Measurements from ENCODE around the gene NKX6-2.

Gene NKX6-2

DNA sequence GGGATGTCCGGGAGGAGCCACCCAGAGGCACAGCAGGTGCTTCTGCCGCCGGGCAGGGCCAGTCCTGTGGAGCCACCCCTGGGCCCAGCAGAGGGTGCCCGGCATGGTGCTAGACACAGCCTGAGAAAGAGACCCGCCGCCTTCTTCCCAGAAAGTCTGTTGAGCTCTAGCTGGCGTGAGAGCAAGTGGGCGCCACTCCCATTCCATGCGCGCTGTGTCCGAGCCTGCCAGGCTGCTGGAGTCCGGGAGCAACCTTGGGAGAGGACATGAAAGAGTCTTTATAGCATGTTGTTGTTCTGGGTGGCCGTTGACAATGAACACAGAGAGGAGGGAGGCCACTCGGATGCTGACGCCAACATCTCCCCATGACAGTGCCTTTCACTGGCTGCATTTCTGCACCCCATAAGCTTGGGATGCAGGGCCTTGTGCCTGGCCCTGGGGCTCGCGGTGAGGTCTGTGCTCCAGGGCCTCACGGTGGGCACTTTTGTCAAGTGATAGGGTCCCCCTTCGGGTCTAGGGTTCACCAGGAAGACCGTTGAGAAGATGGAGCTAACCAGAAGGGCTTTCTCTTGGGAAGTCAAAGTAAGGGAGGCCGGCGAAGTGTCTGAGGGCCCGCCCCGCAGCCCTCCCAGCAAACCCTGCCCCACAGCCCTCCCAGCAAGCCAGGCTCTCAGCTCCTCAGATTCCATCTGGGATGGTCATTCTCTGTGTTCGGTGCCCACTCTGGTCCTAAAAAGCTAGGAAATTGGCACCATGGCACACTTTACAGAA lies 47.3 kb downstream of the NKX6-2 start:
- no peak for DNase-seq (ENCODE audit: low read depth in 3 of 3)

DNA sequence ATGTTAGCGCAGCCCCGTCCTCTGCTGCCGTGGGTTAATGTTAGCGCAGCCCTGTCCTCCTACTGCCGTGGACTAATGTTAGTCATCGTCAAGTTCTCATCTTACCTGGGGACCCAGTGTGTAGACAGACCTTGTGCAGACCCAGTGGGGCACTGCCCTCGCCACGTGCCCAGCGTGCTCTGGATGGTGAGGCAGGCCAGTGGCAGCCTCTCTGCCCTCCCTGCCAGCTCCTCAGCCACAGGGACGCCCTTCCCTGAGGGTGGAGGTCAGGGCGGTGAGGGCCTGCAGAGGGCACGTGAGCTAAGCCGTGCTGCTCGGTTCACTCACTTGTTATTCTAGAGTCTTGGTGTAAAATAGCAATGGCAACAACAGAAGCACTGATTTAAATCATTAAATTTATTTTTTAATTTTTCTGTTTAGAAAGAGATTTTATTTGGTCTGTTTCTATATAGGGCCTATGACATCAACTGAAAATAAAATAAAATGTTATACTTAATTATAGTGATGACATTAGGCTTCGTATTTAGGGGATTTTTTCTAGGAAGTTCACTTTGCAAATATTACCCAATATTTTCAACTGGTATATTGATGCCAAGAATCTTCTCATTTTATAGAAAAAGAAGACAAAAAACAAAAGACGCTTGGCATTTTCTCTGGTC lies 48.4 kb downstream of the NKX6-2 start:
- no peak for DNase-seq (ENCODE audit: low read depth in 3 of 3)

DNA sequence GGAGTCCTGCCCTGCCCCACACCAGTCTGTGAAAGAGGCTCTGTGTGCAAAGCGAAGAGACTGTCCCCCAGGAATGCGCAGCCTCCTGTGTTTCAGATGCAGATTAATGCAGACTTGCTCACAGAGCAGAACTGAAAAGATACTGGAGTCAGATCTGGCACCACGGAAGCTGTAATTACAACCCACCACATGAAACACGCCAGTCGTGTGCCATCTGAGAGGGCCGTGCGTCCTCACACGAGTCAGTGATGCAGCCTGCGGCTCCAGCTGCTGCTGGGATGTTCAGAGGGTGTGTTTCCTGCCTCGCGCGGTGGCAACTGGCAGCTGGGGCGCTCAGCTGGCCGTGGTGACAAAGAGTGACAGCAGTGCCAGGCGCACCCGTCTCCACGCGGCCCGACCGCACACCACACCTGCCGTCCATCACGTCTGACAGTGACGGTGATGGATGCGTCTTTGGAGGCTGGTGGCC lies 50.0 kb downstream of the NKX6-2 start:
- DNase-seq (ENCODE audit: low read depth in 3 of 3) = no peak

DNA sequence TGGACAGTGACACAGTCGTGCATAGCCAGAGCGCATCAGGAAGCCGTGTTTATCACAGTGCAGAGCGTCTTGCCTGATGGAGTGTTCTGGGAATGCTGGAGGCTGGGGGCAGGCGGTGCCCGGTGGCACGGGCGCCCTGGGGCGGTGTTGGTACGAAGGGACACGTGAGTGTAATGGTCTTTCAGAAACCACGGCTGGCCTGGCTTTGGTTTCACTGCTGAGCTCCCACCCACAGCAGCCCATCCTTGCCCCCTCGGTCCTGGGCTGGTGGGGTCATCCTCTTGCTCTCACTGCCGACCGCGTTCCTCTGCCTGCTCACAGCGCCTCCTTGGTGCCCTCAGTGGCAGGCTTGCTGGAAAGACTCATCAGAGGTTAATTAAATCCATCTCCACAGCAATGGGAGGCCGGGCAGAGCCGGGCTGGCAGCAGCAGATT lies 50.6 kb downstream of the NKX6-2 start:
- no peak for DNase-seq (ENCODE audit: low read depth in 3 of 3)

DNA sequence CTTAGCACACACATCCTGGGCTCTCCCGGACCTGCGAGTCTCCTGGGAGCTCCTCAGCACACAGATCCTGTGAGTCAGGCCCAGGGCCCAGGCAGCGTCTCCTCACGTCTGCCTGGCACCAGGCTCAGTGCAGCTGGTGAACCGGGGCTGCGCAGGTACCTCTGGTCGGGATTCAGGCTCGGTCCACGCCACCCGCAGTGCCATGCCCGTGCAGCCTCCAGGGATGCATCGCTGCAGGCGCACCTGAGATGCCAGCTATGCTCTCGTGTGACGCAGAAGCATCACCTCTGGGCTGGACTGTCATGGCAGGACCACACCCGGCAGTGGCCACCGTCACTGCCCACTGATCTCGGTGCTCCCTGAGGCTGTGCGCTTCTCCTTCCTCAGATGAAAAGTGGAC lies 52.0 kb downstream of the NKX6-2 start:
- no peak for DNase-seq (ENCODE audit: low read depth in 3 of 3)

All from stimulated activated CD4-positive, alpha-beta T cell treated with anti-CD3 and anti-CD28 coated beads, TNF-alpha, amount 100 ng/mL, for 24 hours (primary cell).